Measurements from ENCODE around the gene PMEL. TPM values are rescaled to one million over a fixed set of nuclear protein-coding genes. Genes with fewer than 3 reads are reported as not detected.

The PMEL gene
- total and polyA plus RNA-seq, 2 of the 4 experiments (the other 2 are of a cell fraction), result 1.4 to 5.8 TPM

GRCh38 chr12:55984861-55985260, 19.0 kb upstream of the PMEL start:
- no TSS peak for BruUV-seq (replicated peaks)
- Histone ChIP-seq H3K4me2 (ENCODE audit: low read depth, low read length) (no peak overlapping the region), H3K27ac (ENCODE audit: insufficient read depth, low read length) (no peak overlapping the region), H3K4ac (ENCODE audit: low read depth, low read length) (no peak overlapping the region), H3K4me3 (ENCODE audit: insufficient read depth, low read depth, low read length) (no peak overlapping the region), H4K20me1 (ENCODE audit: insufficient read depth, low read length) (peaks cover 12% of the 10 kb centered on the region; the same call in 1 of the 2 replicates), H4K5ac (ENCODE audit: low read depth, low read length) (no peak overlapping the region), H2BK15ac (ENCODE audit: low read depth, low read length) (no peak overlapping the region), H3K79me1 (ENCODE audit: low read depth in 1 of 2, low read length in 2 of 2) (peaks cover 22 to 42% of the 10 kb centered on the region in 2 experiments), H4K8ac (ENCODE audit: low read depth in 2 of 2, low read length in 2 of 2) (no peak overlapping the region), H3K9ac (ENCODE audit: low read depth, low read length) (no peak overlapping the region), H2BK5ac (ENCODE audit: low read depth, low read length, poor library complexity, severe bottlenecking) (no peak overlapping the region), H3K23ac (ENCODE audit: low read depth, low read length) (no peak overlapping the region), H3K14ac (replicated peaks; ENCODE audit: low read depth, low read length) (no peak overlapping the region), H3K4me1 (ENCODE audit: control insufficient read depth, insufficient read depth, low read length) (peaks cover 2% of the 10 kb centered on the region; the same call in 1 of the 2 replicates), H3K36me3 (ENCODE audit: control insufficient read depth, insufficient read depth, low read length) (peaks cover 55% of the 10 kb centered on the region), H3K27me3 (ENCODE audit: control insufficient read depth, insufficient read depth, low read length) (no peaks in the 10 kb centered on the region), H2AK9ac (replicated peaks; ENCODE audit: low read depth, low read length, poor library complexity) (no peak overlapping the region), H3K56ac (ENCODE audit: extremely low read depth, insufficient read depth, low read length) (no peak overlapping the region), H2AK5ac (ENCODE audit: low read depth, low read length) (no peak overlapping the region), H3K9me3 (ENCODE audit: control insufficient read depth, insufficient read depth, low read length) (no peaks in the 10 kb centered on the region), H2AFZ (replicated peaks; ENCODE audit: low read length, poor library complexity) (no peak overlapping the region), H3K9me1 (ENCODE audit: insufficient read depth, low read length) (0 out of 2 replicates have a peak, but pooled peaks cover 3% of the 10 kb centered on the region), H2BK120ac (ENCODE audit: low read depth, low read length) (no peak overlapping the region), H3K18ac (ENCODE audit: low read depth, low read length) (no peak overlapping the region), H2BK20ac (ENCODE audit: low read depth, low read length) (no peak overlapping the region), H4K91ac (ENCODE audit: insufficient read depth, low read depth, low read length) (no peak overlapping the region)
- WGBS, 2 experiments (ENCODE audit: extremely low coverage in 2 of 2, insufficient read length in 1 of 2), result no CpG with 5 or more reads among the region's 2 CpGs
- DNase-seq (no peak), ATAC-seq (ENCODE audit: low read depth) (no peak)
- TF ChIP-seq ELK1 (IDR thresholded peaks at IDR 0.05; ENCODE audit: borderline replicate concordance, low read depth, low read length) (no peak), FOS (IDR thresholded peaks at IDR 0.05; ENCODE audit: low read depth, low read length) (no peak), BHLHE40 (IDR thresholded peaks at IDR 0.05; ENCODE audit: low read depth, low read length) (no peak), MAZ (IDR thresholded peaks at IDR 0.05; ENCODE audit: borderline replicate concordance, low read depth, low read length) (no peak), SMC3 (IDR thresholded peaks at IDR 0.05; ENCODE audit: low read depth, low read length) (no peak), MAFK (IDR thresholded peaks at IDR 0.05; ENCODE audit: low read depth, low read length) (no peak), MXI1 (IDR thresholded peaks at IDR 0.05; ENCODE audit: borderline replicate concordance, low read depth, low read length) (no peak), NFE2L2 (IDR thresholded peaks at IDR 0.05; ENCODE audit: low read depth, low read length) (no peak), RFX5 (IDR thresholded peaks at IDR 0.05; ENCODE audit: low read depth, low read length) (no peak), CHD1 (IDR thresholded peaks at IDR 0.05; ENCODE audit: low read depth, low read length) (no peak), CEBPB (IDR thresholded peaks at IDR 0.05; ENCODE audit: low read depth, low read length) (no peak), POLR2A (IDR thresholded peaks at IDR 0.05; ENCODE audit: low read depth, low read length) (no peak), RCOR1 (IDR thresholded peaks at IDR 0.05; ENCODE audit: insufficient replicate concordance, low read length) (no peak), USF2 (IDR thresholded peaks at IDR 0.05; ENCODE audit: low read depth, low read length) (no peak), RAD21 (IDR thresholded peaks at IDR 0.05; ENCODE audit: low read length) (no peak), CTCF (conservative IDR thresholded peaks at IDR 0.05; ENCODE audit: low read depth, low read length) (no peak)
- in situ Hi-C loops (cut with MboI; ENCODE audit: low sequenced_read_pairs), result no loop called here
- POLR2A ChIA-PET (ENCODE audit: unreplicated experiment), result no interaction called here
- CTCF ChIA-PET, result no interaction called here
- dilution Hi-C loops (cut with HindIII; ENCODE audit: low sequenced_read_pairs, unreplicated experiment), result no loop called here
- intact Hi-C loops (cut with micrococcal nuclease), result no loop called here

Measured in IMR-90 (cell line).